Panc1 (cell line): ENCODE data around the gene ZNF91.

Experiments used
- POLR2AphosphoS5 ChIP-seq: IDR thresholded peaks from 2 replicates; pipeline ENCODE4 v1.6.1; 2012; ENCODE audit warnings: mild to moderate bottlenecking, low read depth, low read length, moderate library complexity
- REST ChIP-seq, 2 experiments: IDR thresholded peaks; 2 replicates each; pipeline ENCODE4 v1.6.1; 2011 to 2012; ENCODE audit warnings: low read depth in 2 of 2, control low read depth in 1 of 2, low read length in 1 of 2, mild to moderate bottlenecking in 1 of 2, moderate library complexity in 1 of 2; ENCODE audit not compliant: insufficient read depth in 1 of 2
- SIN3A ChIP-seq: IDR thresholded peaks from 2 replicates; pipeline ENCODE4 v1.6.1; 2012; ENCODE audit warnings: low read depth, mild to moderate bottlenecking, low read length, moderate library complexity, borderline replicate concordance; ENCODE audit not compliant: insufficient read depth
- TF ChIP-seq, protein P1 (sequence below): fragments of 450-650 bp; IDR thresholded peaks from 2 replicates; pipeline ENCODE4 v1.5.1; 2017; ENCODE audit warnings: mild to moderate bottlenecking

GRCh38 chr19:23351806-23352205 is 43.5 kb downstream of the ZNF91 start:
- TF ChIP-seq, protein P1, sequence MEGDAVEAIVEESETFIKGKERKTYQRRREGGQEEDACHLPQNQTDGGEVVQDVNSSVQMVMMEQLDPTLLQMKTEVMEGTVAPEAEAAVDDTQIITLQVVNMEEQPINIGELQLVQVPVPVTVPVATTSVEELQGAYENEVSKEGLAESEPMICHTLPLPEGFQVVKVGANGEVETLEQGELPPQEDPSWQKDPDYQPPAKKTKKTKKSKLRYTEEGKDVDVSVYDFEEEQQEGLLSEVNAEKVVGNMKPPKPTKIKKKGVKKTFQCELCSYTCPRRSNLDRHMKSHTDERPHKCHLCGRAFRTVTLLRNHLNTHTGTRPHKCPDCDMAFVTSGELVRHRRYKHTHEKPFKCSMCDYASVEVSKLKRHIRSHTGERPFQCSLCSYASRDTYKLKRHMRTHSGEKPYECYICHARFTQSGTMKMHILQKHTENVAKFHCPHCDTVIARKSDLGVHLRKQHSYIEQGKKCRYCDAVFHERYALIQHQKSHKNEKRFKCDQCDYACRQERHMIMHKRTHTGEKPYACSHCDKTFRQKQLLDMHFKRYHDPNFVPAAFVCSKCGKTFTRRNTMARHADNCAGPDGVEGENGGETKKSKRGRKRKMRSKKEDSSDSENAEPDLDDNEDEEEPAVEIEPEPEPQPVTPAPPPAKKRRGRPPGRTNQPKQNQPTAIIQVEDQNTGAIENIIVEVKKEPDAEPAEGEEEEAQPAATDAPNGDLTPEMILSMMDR, result no peak
- TF ChIP-seq REST (IDR thresholded peaks at IDR 0.05; ENCODE audit: insufficient read depth in 1 of 2, low read depth in 2 of 2, low read length in 1 of 2) (no peak), POLR2AphosphoS5 (no peak), SIN3A (no peak)
